Measurements from ENCODE around the gene THPO.

Gene THPO

GRCh38 chr3:184377882-184378445 is at the start of gene THPO:
Gene THPO (minus strand): TSS chr3:184378207. CDS start chr3:184376259, 1,948 bp downstream.
- no peaks in the 10 kb centered on the region for H3K9me3 Mint-ChIP-seq
- peaks cover 73% of the 10 kb centered on the region for H3K27me3 Mint-ChIP-seq (ENCODE audit: low read depth)
- no peaks in the 10 kb centered on the region for H3K36me3 Mint-ChIP-seq (ENCODE audit: low read depth)
- peaks cover 2% of the 10 kb centered on the region for H3K4me1 Mint-ChIP-seq (ENCODE audit: low read depth)
- no peak within 1 kb of the TSS for H3K27ac Mint-ChIP-seq
- peak within 1 kb of the TSS; percentile 64 for H3K4me3 Mint-ChIP-seq

- Mint-ChIP-seq H3K27me3 (ENCODE audit: low read depth) (peaks cover 10% of the 10 kb centered on the region), H3K36me3 (ENCODE audit: low read depth) (no peaks in the 10 kb centered on the region), H3K27ac (no peak overlapping the region), H3K9me3 (no peaks in the 10 kb centered on the region), H3K4me1 (ENCODE audit: low read depth) (no peaks in the 10 kb centered on the region), H3K4me3 (no peak overlapping the region)
Measured at GRCh38 chr3:184426691-184427141, 48.7 kb upstream of the THPO start.

GRCh38 chr3:184423561-184423960 is 45.6 kb upstream of the THPO start:
- H3K36me3 Mint-ChIP-seq (ENCODE audit: low read depth), result no peaks in the 10 kb centered on the region
- H3K4me3 Mint-ChIP-seq, result no peak overlapping the region
- H3K9me3 Mint-ChIP-seq, result no peaks in the 10 kb centered on the region
- H3K27ac Mint-ChIP-seq, result no peak overlapping the region
- H3K27me3 Mint-ChIP-seq (ENCODE audit: low read depth), result peaks cover 9% of the 10 kb centered on the region
- H3K4me1 Mint-ChIP-seq (ENCODE audit: low read depth), result no peaks in the 10 kb centered on the region

- H3K9me3 Mint-ChIP-seq, result no peaks in the 10 kb centered on the region
- H3K36me3 Mint-ChIP-seq (ENCODE audit: low read depth), result no peaks in the 10 kb centered on the region
- H3K27ac Mint-ChIP-seq, result no peak overlapping the region
- H3K4me1 Mint-ChIP-seq (ENCODE audit: low read depth), result no peaks in the 10 kb centered on the region
- no peak overlapping the region for H3K4me3 Mint-ChIP-seq
- H3K27me3 Mint-ChIP-seq (ENCODE audit: low read depth), result peaks cover 7% of the 10 kb centered on the region
Measured at GRCh38 chr3:184419171-184419570, 41.2 kb upstream of the THPO start.

- Mint-ChIP-seq H3K9me3 (no peaks in the 10 kb centered on the region), H3K36me3 (ENCODE audit: low read depth) (no peaks in the 10 kb centered on the region), H3K27me3 (ENCODE audit: low read depth) (no peaks in the 10 kb centered on the region), H3K27ac (no peak overlapping the region), H3K4me3 (no peak overlapping the region), H3K4me1 (ENCODE audit: low read depth) (no peaks in the 10 kb centered on the region)
Measured at GRCh38 chr3:184417619-184418327, 39.8 kb upstream of the THPO start.

GRCh38 chr3:184415203-184415490 is 37.1 kb upstream of the THPO start:
- Mint-ChIP-seq H3K27ac (no peak overlapping the region), H3K36me3 (ENCODE audit: low read depth) (no peaks in the 10 kb centered on the region), H3K4me1 (ENCODE audit: low read depth) (no peaks in the 10 kb centered on the region), H3K27me3 (ENCODE audit: low read depth) (no peaks in the 10 kb centered on the region), H3K4me3 (no peak overlapping the region), H3K9me3 (no peaks in the 10 kb centered on the region)

GRCh38 chr3:184414418-184415202 is 36.6 kb upstream of the THPO start:
- H3K36me3 Mint-ChIP-seq (ENCODE audit: low read depth), result no peaks in the 10 kb centered on the region

GRCh38 chr3:184409946-184410500 is 32.0 kb upstream of the THPO start:
- Mint-ChIP-seq H3K27me3 (ENCODE audit: low read depth) (peaks cover 4% of the 10 kb centered on the region), H3K36me3 (ENCODE audit: low read depth) (no peaks in the 10 kb centered on the region), H3K4me1 (ENCODE audit: low read depth) (no peaks in the 10 kb centered on the region), H3K27ac (no peak overlapping the region), H3K9me3 (no peaks in the 10 kb centered on the region), H3K4me3 (no peak overlapping the region)

More at GRCh38 chr3:184414418-184415202, 36.6 kb upstream of the THPO start:
- H3K27me3 Mint-ChIP-seq (ENCODE audit: low read depth), result no peaks in the 10 kb centered on the region
- no peaks in the 10 kb centered on the region for H3K4me1 Mint-ChIP-seq (ENCODE audit: low read depth)
- no peak overlapping the region for H3K4me3 Mint-ChIP-seq
- no peak overlapping the region for H3K27ac Mint-ChIP-seq
- H3K9me3 Mint-ChIP-seq, result no peaks in the 10 kb centered on the region

- Mint-ChIP-seq H3K4me3 (no peak overlapping the region), H3K4me1 (ENCODE audit: low read depth) (no peaks in the 10 kb centered on the region), H3K27ac (no peak overlapping the region), H3K36me3 (ENCODE audit: low read depth) (no peaks in the 10 kb centered on the region), H3K27me3 (ENCODE audit: low read depth) (peaks cover 4% of the 10 kb centered on the region), H3K9me3 (no peaks in the 10 kb centered on the region)
Measured at GRCh38 chr3:184409331-184409926, 31.4 kb upstream of the THPO start.

- Mint-ChIP-seq H3K4me1 (ENCODE audit: low read depth) (no peaks in the 10 kb centered on the region), H3K4me3 (no peak overlapping the region), H3K9me3 (no peaks in the 10 kb centered on the region), H3K27me3 (ENCODE audit: low read depth) (peaks cover 20% of the 10 kb centered on the region), H3K27ac (no peak overlapping the region), H3K36me3 (ENCODE audit: low read depth) (no peaks in the 10 kb centered on the region)
Measured at GRCh38 chr3:184405075-184406030, 27.3 kb upstream of the THPO start.

- peaks cover 33% of the 10 kb centered on the region for H3K27me3 Mint-ChIP-seq (ENCODE audit: low read depth)
Measured at GRCh38 chr3:184399410-184399809, 21.4 kb upstream of the THPO start.

GRCh38 chr3:184395320-184395660 is 17.3 kb upstream of the THPO start:
- Mint-ChIP-seq H3K27ac (no peak overlapping the region), H3K9me3 (no peaks in the 10 kb centered on the region), H3K4me3 (no peak overlapping the region), H3K36me3 (ENCODE audit: low read depth) (no peaks in the 10 kb centered on the region), H3K4me1 (ENCODE audit: low read depth) (no peaks in the 10 kb centered on the region), H3K27me3 (ENCODE audit: low read depth) (peaks cover 22% of the 10 kb centered on the region)

More at GRCh38 chr3:184399410-184399809, 21.4 kb upstream of the THPO start:
- H3K9me3 Mint-ChIP-seq, result no peaks in the 10 kb centered on the region
- H3K27ac Mint-ChIP-seq, result no peak overlapping the region
- no peaks in the 10 kb centered on the region for H3K4me1 Mint-ChIP-seq (ENCODE audit: low read depth)
- no peak overlapping the region for H3K4me3 Mint-ChIP-seq
- no peaks in the 10 kb centered on the region for H3K36me3 Mint-ChIP-seq (ENCODE audit: low read depth)

- Mint-ChIP-seq H3K27me3 (ENCODE audit: low read depth) (peaks cover 13% of the 10 kb centered on the region), H3K9me3 (no peaks in the 10 kb centered on the region), H3K36me3 (ENCODE audit: low read depth) (no peaks in the 10 kb centered on the region), H3K27ac (no peak overlapping the region), H3K4me1 (ENCODE audit: low read depth) (no peaks in the 10 kb centered on the region), H3K4me3 (no peak overlapping the region)
Measured at GRCh38 chr3:184391266-184391665, 13.3 kb upstream of the THPO start.
